ENCODE results near the gene TMEM115.

The TMEM115 gene

DNA sequence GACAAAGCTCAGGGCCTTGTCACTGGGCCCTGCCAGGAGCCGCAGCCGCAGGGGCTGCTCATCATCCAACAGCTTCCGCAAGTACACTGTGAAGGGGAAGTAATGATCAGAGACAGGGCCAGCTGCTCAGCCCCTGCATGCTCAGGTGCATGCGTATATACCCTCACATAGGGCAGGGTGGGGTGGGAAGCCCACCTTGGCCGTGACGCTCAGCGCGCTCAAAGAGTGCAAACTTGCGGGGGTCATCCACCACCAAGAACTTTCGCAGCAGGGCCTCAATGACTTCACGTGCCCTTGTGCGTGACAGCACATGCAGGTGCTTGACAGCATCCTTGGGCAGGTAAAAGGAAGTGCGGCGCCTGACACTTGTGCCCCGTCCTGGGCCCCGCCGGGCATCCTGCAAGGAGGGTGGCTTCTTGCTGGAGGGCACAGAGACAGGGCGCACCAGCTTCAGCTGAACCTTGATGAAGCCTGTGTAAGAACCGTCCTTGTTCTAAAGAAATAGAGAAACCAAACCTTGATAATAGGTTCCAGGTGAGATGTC, 27.9 kb downstream of the TMEM115 start:
- no peak for DNase-seq

DNA sequence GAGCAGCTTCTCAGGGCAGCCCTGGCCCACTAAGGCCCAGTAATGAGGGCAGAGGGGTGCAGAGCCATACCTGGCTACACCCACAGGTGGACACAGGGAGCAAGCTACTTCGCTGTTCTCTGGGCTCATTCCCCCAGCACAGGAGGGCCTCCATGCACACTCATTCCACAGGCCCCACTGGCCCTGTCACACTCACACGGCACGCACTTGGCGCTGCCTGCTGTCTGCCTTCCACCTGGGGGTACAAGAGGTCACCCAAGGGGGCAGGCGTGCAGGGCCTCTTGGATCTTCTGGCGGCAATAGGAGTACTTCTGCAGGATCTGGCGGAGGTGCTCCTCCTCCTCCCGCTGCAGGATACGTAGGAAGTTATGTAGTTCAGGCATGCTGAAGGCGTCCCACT, 29.0 kb downstream of the TMEM115 start:
- DNase-seq, result no peak

DNA sequence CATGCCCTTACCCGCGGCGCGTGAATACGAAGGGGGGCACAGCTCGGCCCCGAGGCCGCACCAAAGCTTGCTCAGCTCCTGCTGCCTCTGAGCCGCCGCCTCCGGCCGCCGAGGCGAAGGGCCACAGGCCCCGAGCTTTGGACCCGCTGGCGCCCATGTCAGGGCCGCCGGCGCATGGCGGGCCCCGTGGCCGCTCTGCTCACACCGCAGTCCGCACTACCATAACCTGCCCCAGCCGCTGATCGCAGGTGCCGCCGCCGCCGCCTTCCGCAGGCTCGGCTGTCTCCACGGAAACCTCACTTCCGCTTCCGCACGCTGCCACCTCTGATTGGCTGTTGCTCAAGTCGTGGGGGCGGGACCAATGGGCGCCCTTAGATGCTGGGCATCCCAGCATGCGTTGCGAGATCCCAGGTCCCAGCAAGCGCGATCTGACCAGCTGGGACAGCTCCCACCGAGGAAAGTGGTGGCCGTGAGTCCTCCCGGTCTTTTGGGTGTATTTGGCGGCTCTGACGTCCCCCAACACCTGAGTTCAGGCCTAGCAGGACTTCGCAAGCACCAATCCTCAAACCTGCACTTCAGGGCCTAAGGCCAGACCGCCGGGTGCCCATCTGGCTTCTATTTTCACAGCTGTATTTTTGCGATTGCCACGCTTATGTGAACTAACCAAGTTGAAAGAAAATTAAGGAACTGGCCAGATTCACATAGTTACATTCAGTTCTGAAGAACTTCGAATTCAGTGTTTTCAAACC, 31.2 kb downstream of the TMEM115 start, which contains the start of gene TUSC2:
Gene TUSC2, minus strand, starts transcription at position 281 of the 749 bp plus-strand sequence. Its CDS starts 124 bp downstream, at position 157.
- peak; percentile 95 for DNase-seq

DNA sequence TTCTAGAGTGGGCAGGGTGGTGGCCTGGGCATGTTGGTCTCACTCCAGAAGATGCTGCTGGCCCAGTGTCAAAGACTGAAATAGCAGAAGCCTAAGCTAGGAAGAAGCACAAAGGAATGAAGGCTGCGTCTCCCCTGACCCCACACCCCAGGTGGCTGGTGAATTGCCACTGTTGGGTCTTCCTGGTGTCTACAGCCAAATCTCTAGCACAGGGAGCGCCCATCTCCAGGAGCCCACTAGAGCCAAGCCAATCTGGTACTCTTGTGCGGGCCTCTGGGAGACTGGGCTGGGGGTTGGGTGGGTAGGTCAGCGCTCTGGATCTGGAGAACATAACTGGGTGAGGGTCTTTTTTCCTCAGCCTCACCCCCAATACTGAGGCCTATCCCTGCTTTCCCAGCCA, 32.2 kb downstream of the TMEM115 start:
- no peak for DNase-seq

DNA sequence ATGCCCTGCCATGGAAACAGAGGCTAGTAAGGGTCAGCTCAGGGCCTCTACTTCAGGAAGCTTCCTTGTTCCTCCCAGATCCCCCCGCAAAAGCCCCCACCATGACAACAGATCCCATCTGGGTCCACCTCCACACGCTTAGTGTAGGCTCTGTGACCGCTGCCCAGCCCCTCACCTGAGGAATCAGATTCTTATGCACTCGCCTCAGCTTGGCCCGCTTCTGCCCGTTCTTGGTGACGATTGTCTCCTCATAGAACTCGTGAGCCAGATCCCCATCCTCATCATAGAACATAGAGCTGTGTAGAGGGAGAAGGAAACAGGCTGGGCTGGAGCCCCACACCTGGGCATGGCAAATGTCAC, 33.2 kb downstream of the TMEM115 start:
- DNase-seq, result no peak

DNA sequence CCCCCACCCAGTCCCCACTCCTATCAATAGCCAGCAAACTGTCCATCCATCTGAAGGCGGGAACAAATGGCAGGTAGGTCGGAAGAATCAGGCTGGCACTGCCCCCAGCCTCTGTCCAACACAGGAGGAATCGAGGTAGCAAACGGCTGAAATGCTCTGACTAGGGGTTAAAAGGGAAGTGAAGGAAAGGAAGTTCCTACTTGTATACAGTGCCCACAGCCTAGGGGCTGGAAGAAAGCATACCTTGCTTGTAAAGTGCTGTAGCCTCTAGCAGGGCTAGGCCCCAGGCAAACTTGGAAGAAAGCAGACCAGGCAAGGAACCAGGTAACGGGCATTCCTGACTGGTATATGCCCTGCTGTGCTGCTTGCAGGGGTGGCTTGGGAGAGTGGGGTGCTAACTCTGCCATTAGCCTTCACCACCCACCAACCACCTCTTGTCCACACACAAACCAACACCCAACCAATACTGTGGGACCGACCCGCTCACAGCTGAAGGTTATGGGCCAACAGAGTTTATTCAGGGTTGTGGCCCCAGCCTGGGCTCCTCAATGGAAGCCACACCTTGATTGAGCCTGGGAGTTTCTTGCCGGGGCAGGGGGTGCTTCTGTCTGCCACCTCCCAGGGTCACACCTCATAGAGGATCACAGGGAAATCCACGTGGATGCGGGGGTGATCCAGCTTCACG, 33.7 kb downstream of the TMEM115 start:
- no peak for DNase-seq

DNA sequence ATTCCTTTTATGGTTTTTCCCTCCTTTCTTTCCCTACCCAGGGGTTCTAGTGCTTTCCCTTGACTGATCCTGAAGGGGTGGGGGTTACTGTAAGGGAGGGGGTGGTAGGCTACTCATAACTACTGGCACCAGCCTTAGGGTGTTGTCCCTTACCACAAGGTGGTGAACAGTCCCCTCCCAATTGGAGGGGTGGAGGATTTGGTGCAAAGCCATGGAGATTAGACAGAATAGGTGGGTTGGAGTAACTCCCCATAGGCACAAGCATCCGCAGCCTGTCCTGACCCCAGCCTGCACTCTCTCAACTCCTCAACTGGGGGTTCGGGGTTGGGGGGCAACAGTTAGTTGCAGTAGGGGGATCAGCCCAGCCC, 34.2 kb downstream of the TMEM115 start:
- DNase-seq, result no peak

- peak; percentile 78 for DNase-seq
Measured at GRCh38 chr3:50324351-50325112, 34.8 kb downstream of the TMEM115 start.

DNA sequence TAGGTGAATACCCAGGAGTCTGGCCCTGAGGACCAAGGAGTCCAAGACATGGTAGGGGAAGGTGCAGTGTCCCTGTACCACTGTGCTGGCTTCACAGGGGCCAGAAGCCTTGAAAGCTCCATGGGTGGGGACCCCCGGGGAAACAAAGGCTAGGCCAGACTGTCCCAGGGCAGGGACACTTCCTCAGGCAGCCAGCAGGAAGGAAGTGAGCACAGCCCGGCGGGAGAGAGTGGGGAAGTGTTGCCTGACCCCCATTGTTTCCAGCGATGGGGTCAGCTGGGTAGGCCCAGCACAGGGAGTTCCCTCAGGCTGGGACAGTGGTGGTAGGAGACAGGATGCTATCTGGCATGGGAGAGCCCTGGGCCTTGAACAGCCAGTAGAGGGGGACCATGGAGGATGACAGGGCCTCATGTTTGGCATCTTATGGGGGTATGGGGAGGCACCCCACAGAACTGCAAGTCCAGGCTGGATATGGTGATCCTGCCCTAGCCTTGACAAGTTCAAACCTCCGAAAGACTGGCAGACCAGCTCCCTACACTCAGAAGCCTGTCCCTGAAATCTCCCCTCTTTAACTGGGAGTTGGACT, 35.6 kb downstream of the TMEM115 start:
- DNase-seq, result no peak

DNA sequence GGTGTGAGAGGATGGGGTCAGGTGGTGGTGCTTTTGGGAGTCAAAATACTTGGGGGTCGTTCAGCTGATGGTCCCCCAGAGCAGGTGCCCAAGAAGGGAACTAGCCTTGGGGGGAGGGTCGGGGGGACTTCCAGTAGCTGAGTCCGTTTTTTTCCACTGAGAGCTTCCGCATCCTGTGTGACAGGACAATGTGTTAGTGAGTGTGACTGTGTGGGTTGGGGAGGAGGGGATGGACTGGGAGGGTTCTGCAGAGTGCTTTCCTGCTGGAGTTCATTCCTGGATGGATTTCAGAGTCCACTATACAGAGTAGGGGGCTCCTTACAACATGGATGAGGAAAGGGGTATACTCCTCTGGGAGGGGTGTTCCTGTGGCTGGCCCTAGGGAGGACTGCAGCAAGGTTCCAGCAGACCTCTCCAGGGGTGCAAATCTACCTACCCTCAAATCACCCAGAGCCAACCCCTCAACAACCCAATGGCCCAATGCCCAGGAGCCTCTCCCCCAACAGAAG, 36.2 kb downstream of the TMEM115 start:
- no peak for DNase-seq

GRCh38 chr3:50322386-50323091, 36.8 kb downstream of the TMEM115 start, which contains the start of gene HYAL2:
Gene HYAL2 (minus strand): TSS chr3:50322745. CDS start chr3:50320489, 2,256 bp downstream.
- no peak for DNase-seq

GRCh38 chr3:50322115-50322385, 37.3 kb downstream of the TMEM115 start:
- DNase-seq, result no peak

- peak; percentile 91 for DNase-seq
Measured at GRCh38 chr3:50321336-50322114, 37.8 kb downstream of the TMEM115 start.

DNA sequence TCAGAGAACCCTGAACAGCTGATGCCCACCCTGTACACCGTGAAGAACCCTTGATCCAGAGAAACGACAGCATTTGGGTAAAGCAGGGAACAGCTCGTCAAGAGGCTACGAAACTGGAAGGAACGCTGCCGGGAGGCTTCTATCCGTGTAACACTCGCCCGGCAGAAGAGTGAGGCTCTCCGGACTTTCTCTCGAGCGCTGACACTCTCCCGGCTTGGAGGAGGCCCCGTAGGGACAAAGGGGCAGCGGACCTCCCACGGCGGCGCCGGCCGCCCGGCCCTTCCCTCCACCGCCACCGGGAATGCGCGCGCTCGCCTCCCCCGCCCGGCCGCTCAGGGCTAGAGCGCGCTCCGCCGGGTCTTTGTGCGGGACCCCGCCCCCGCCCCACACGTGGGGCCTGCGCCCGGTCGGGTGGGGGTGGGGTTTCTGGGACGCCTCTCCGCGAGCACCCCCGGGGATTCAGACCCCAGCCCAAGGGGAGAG, 38.4 kb downstream of the TMEM115 start:
- DNase-seq, result peak; percentile 77

GRCh38 chr3:50319894-50320625, 39.3 kb downstream of the TMEM115 start:
- no peak for DNase-seq

DNA sequence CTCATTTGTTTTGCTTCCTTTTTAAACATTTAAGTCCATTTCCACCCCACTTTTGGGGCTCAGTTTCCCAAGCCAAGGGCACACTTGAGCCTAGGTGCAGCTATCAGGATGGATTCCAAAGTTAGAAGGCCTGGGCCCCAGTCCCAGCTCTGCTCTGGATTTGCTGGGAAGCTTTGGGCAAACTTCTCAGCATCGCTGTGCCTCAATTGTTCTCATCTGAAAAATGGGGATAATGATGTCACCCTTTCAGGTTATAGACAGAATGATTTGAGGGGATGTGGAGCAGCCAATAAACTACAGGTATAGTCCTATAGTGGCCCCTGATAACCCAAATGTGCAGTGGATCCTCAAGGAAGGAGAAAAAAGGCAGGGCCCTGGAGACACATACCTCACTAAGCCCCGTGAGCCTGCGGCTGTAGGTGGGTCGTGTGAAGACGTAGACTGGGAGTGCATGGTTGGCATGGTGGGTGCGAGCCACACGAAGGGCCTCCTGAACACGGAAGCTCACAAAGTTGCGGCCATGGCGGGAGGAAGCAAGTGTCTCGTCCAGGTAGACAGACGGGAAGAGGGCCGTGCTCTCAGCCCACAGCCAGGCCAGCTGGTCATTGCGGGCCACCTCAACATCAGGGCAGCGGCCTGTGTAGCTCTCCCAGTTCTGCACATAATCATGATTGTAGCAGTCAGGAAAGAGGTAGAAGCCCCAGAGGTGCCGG, 40.0 kb downstream of the TMEM115 start:
- DNase-seq, result no peak

DNA sequence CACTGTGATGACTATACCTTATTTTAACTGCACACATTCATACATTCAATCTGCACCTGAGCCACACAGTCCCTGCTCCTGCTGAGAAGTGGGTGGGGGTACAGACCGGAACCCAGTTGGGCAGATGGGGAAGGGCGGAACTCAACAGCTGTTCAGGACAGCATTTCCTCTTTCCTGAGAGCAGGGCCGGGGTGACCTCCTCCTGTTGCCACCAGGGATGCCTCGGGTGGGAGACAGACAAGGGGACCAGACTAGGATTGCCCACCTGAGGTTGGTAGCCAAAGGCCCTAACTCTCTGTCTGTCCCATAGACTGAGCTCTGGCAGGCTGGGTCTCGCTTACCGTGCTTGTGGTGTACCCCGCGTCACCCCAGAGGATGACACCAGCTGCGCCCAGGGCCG, 40.7 kb downstream of the TMEM115 start:
- DNase-seq, result no peak

DNA sequence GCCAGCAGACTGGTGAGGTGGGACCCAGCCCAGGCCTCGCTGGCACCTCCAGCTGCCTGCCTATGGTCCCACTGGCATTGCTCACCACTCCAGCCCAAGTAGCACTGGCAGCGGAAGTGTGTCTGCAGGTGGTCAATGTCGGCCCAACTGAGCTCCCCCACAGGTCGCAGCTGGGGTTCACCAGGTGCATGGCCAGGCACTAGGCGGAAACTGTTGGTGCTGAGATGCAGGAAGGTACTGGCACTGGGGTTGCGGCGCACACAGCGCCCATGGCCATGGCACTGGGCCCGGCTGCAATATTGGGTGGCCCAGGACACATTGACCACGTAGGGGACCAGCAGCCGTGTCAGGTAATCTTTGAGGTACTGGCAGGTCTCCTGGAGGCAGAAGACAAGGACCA, 41.2 kb downstream of the TMEM115 start:
- DNase-seq, result no peak

DNA sequence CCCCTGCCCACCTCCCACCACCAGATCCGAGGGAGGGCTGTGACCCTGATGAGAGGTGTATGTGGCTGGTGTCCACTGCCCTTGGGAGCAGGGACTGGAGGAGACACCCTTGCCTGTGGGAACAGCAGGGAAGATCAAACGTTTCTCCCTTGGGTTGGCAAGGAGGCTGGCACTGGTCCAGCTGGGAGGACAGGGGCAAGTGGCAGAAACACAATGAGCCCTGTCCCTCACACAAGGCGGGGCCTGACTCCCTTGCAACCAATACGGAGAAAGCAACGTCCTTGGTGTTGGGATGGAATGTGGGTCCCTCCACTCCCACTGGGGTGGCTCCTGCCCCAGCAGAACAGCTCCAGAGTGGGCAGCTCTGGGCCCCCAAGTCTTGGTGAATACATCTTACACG, 42.0 kb downstream of the TMEM115 start:
- no peak for DNase-seq
